ENCODE results near the gene NT5C2. TPM values are rescaled to one million over a fixed set of nuclear protein-coding genes. Genes with fewer than 3 reads are reported as not detected.
"Not testable (repeated sequence)": the region's sequence is repeated elsewhere in the genome, so short reads cannot be mapped to it uniquely, and the experiment has no call there.

Gene NT5C2
- total RNA-seq, 1 experiment from 2014 or later: 74.6 TPM

- H4K20me1 ChIP-seq (ENCODE audit: low read length): no peaks in the 10 kb centered on the region
- H3F3A ChIP-seq (ENCODE audit: low read length, unreplicated experiment): peaks cover 7% of the 10 kb centered on the region
- ChIA-PET CTCF (interaction anchor here (1.2 kb wide), 1 partner anchor 76 kb away, joined by 8 read pairs; no protein-coding TSS in a partner anchor), POLR2A (ENCODE audit: unreplicated experiment) (interaction anchor here (0.6 to 1.3 kb wide), 3 partner anchors 64 to 134 kb away, joined by 3 to 18 read pairs (median 5); no protein-coding TSS in a partner anchor)
- peaks cover 29% of the 10 kb centered on the region for H3K79me2 ChIP-seq (ENCODE audit: low read length)
- no peak for TF ChIP-seq CTCF (conservative IDR thresholded peaks at IDR 0.05; ENCODE audit: low read depth, low read length)
- no peak for TF ChIP-seq EZH2 (IDR thresholded peaks at IDR 0.05; ENCODE audit: low read length, unreplicated experiment)
- TF ChIP-seq EZH2phosphoT487 (IDR thresholded peaks at IDR 0.05; ENCODE audit: borderline replicate concordance, low read length): no peak
- peak; percentile 94 for ATAC-seq
- H3K4me2 ChIP-seq (ENCODE audit: low read length): peak overlapping the region; percentile 70
- H3K9me3 ChIP-seq (ENCODE audit: low read length): no peaks in the 10 kb centered on the region
- no TSS peak for BruUV-seq (replicated peaks)
- H3K9ac ChIP-seq (ENCODE audit: low read length): peak overlapping the region; percentile 28
- peaks cover 40% of the 10 kb centered on the region for H3K4me1 ChIP-seq (ENCODE audit: insufficient read depth, low read length)
- peak overlapping the region; percentile 75 for H3K27ac ChIP-seq (ENCODE audit: low read length)
- no peak overlapping the region for H2AFZ ChIP-seq (ENCODE audit: low read length)
- no peaks in the 10 kb centered on the region for H3K27me3 ChIP-seq (ENCODE audit: low read length)
- intact Hi-C loops (cut with micrococcal nuclease): loop anchor here (2.0 kb wide), 1 partner anchor 72 kb away; no protein-coding TSS in a partner anchor
- peak overlapping the region; percentile 32; the same call in 1 of the 2 replicates for H3K4me3 ChIP-seq (ENCODE audit: low read length)
- DNase-seq: peak; percentile 81
- peaks cover 22% of the 10 kb centered on the region for H3K36me3 ChIP-seq (ENCODE audit: low read depth, low read length)
- no peaks in the 10 kb centered on the region for H3K9me2 ChIP-seq (replicated peaks; ENCODE audit: low read length)
Measured at GRCh38 chr10:103168438-103168837, 24.6 kb downstream of the NT5C2 start.

DNA sequence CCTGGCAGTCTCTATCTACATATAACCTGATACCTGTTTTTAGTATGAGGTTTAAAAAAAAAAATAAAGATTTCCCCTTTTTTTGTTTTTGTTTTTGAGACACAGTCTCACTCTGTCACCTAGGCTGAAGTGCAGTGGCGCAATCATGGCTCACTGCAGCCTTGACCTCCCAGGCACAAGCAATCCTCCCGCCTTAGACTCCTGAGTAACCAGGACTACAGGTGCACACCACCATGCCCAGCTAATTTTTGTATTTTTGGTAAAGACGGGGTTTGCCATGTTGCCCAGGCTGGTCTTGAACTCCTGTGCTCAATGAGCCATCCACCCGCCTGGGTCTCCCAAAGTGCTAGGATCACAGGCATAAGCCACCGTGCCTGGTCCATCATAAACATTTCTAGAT is 25.5 kb downstream of the NT5C2 start:
- Histone ChIP-seq H3K79me2 (ENCODE audit: low read length) (peaks cover 32% of the 10 kb centered on the region), H3K4me1 (ENCODE audit: insufficient read depth, low read length) (peaks cover 40% of the 10 kb centered on the region), H3K27ac (ENCODE audit: low read length) (0 out of 2 replicates have a peak overlapping the region, but pooled peaks have one; percentile 75), H3F3A (ENCODE audit: low read length, unreplicated experiment) (peaks cover 11% of the 10 kb centered on the region), H3K36me3 (ENCODE audit: low read depth, low read length) (peaks cover 17% of the 10 kb centered on the region)
- DNase-seq; CTCF ChIA-PET; POLR2A ChIA-PET (ENCODE audit: unreplicated experiment); H4K20me1 ChIP-seq (ENCODE audit: low read length); H3K4me2 ChIP-seq (ENCODE audit: low read length); H3K9me3 ChIP-seq (ENCODE audit: low read length); H3K9me2 ChIP-seq (replicated peaks; ENCODE audit: low read length); H3K4me3 ChIP-seq (ENCODE audit: low read length); ATAC-seq; H2AFZ ChIP-seq (ENCODE audit: low read length); H3K27me3 ChIP-seq (ENCODE audit: low read length); BruUV-seq (replicated peaks); H3K9ac ChIP-seq (ENCODE audit: low read length); intact Hi-C loops (cut with micrococcal nuclease): not testable (repeated sequence)

DNA sequence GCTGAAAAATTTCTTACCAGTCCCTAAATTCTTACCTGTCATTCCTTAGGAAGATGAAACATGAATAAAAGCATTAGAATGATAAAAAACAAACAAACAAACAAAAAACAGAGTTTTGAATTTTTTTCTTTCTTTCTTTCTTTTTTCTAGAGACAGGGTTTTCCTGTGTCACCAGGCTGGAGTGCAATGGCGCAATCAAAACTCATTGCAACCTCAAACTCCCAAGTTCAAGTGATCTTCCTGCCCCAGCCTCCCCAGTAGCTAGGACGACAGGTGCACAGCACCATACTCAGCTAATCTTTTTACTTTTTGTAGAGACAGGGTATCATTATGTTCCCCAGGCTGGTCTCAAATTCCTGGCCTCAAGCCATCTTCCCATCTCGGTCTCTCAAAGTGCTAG is 26.5 kb downstream of the NT5C2 start:
- Histone ChIP-seq H3K27ac (ENCODE audit: low read length) (no peak overlapping the region), H3K9me2 (replicated peaks; ENCODE audit: low read length) (no peaks in the 10 kb centered on the region), H3K9ac (ENCODE audit: low read length) (no peak overlapping the region), H4K20me1 (ENCODE audit: low read length) (no peaks in the 10 kb centered on the region), H3K4me2 (ENCODE audit: low read length) (no peak overlapping the region), H3K79me2 (ENCODE audit: low read length) (peaks cover 32% of the 10 kb centered on the region), H3F3A (ENCODE audit: low read length, unreplicated experiment) (peaks cover 11% of the 10 kb centered on the region), H3K4me1 (ENCODE audit: insufficient read depth, low read length) (peaks cover 37% of the 10 kb centered on the region), H2AFZ (ENCODE audit: low read length) (no peak overlapping the region), H3K27me3 (ENCODE audit: low read length) (no peaks in the 10 kb centered on the region), H3K9me3 (ENCODE audit: low read length) (no peaks in the 10 kb centered on the region), H3K36me3 (ENCODE audit: low read depth, low read length) (peaks cover 17% of the 10 kb centered on the region), H3K4me3 (ENCODE audit: low read length) (no peak overlapping the region)
- TF ChIP-seq EZH2 (IDR thresholded peaks at IDR 0.05; ENCODE audit: low read length, unreplicated experiment): no peak
- TF ChIP-seq CTCF (conservative IDR thresholded peaks at IDR 0.05; ENCODE audit: low read depth, low read length): no peak
- TF ChIP-seq EZH2phosphoT487 (IDR thresholded peaks at IDR 0.05; ENCODE audit: borderline replicate concordance, low read length): no peak
- intact Hi-C loops (cut with micrococcal nuclease): no loop called here
- ChIA-PET POLR2A (ENCODE audit: unreplicated experiment) (interaction anchor here (0.7 kb wide), 1 partner anchor 24 kb away, joined by 9 read pairs; no protein-coding TSS in a partner anchor), CTCF (no interaction called here)
- ATAC-seq (no peak), DNase-seq (no peak)
- BruUV-seq (replicated peaks): no TSS peak

DNA sequence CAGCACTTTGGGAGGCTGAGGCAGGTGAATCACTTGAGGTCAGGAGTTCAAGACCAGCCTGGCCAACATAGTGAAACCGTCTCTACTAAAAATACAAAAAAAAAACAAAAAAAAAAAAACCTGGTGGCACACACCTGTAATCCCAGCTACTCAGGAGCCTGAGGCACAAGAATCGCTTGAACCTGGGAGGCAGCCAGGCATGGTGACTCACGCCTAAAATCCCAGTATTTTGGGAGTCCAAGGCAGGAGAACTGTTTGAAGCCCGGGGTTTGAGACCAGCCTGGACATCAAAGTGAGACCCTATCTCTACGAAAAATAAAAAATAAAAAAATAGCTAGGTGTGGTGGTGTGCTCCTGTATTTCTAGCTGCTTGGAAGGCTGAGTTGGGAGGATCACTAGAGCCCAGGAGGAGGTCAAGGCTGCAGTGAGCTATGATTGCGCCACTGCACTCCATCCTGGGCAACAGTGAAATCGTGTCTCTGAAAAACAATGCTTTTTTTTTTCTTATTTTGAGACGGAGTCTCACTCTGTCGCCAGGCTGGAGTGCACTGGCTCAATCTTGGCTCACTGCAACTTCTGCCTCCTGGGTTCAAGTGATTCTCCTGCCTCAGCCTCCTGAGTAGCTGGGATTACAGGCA is 29.2 kb downstream of the NT5C2 start:
- intact Hi-C loops (cut with micrococcal nuclease); H3K36me3 ChIP-seq (ENCODE audit: low read depth, low read length); H3K9ac ChIP-seq (ENCODE audit: low read length); H2AFZ ChIP-seq (ENCODE audit: low read length); H3K27ac ChIP-seq (ENCODE audit: low read length); H3K4me2 ChIP-seq (ENCODE audit: low read length); BruUV-seq (replicated peaks); H3K9me2 ChIP-seq (replicated peaks; ENCODE audit: low read length); ATAC-seq; H4K20me1 ChIP-seq (ENCODE audit: low read length); H3F3A ChIP-seq (ENCODE audit: low read length, unreplicated experiment); H3K4me3 ChIP-seq (ENCODE audit: low read length); H3K9me3 ChIP-seq (ENCODE audit: low read length); POLR2A ChIA-PET (ENCODE audit: unreplicated experiment); H3K27me3 ChIP-seq (ENCODE audit: low read length): not testable (repeated sequence)
- CTCF ChIA-PET: interaction anchor here (0.7 kb wide), 2 partner anchors 58 to 67 kb away, joined by 3 to 19 read pairs; no protein-coding TSS in a partner anchor
- H3K79me2 ChIP-seq (ENCODE audit: low read length): peaks cover 37% of the 10 kb centered on the region
- DNase-seq: peak; percentile 66
- peaks cover 12% of the 10 kb centered on the region for H3K4me1 ChIP-seq (ENCODE audit: insufficient read depth, low read length)

All from PC-3 (cell line).